Cerebellar nuclear complex (tissue), 1 donor: ENCODE measurements around the gene D2HGDH.
"Not testable (repeated sequence)": the region's sequence is repeated elsewhere in the genome, so short reads cannot be mapped to it uniquely, and the experiment has no call there.

ENCODE experiments used
- DNase-seq, 2 experiments: peaks; one replicate each; lab custom pipeline; 2025; lab: John Stamatoyannopoulos, UW

Gene D2HGDH

GRCh38 chr2:241794250-241794823 lies 59.9 kb downstream of the D2HGDH start:
- DNase-seq, result no peak

- no peak for DNase-seq
Measured at GRCh38 chr2:241795021-241795999, 60.9 kb downstream of the D2HGDH start.

GRCh38 chr2:241796209-241796608 lies 61.8 kb downstream of the D2HGDH start:
- no peak for DNase-seq

- DNase-seq, result no peak
Measured at GRCh38 chr2:241796610-241797138, 62.2 kb downstream of the D2HGDH start.

- DNase-seq, result no peak
Measured at GRCh38 chr2:241797441-241798080, 63.1 kb downstream of the D2HGDH start.

GRCh38 chr2:241798081-241798630 lies 63.7 kb downstream of the D2HGDH start:
- no peak for DNase-seq

GRCh38 chr2:241798631-241799521 lies 64.4 kb downstream of the D2HGDH start:
- DNase-seq, result no peak

GRCh38 chr2:241799522-241800197 lies 65.2 kb downstream of the D2HGDH start:
- DNase-seq, result no peak

GRCh38 chr2:241800198-241800903 lies 65.9 kb downstream of the D2HGDH start:
- DNase-seq, result not testable (repeated sequence)

- DNase-seq, result no peak
Measured at GRCh38 chr2:241801611-241802420, 67.4 kb downstream of the D2HGDH start.

GRCh38 chr2:241802421-241803318 lies 68.2 kb downstream of the D2HGDH start:
- no peak for DNase-seq

- no peak for DNase-seq
Measured at GRCh38 chr2:241803387-241804325, 69.2 kb downstream of the D2HGDH start.

GRCh38 chr2:241804326-241805229 lies 70.1 kb downstream of the D2HGDH start:
- no peak for DNase-seq

- not testable (repeated sequence) for DNase-seq
Measured at GRCh38 chr2:241806217-241806616, 71.8 kb downstream of the D2HGDH start.

- no peak for DNase-seq
Measured at GRCh38 chr2:241808051-241808720, 73.8 kb downstream of the D2HGDH start.
